ENCODE data around the gene AK1.
"Not testable (repeated sequence)": the region's sequence is repeated elsewhere in the genome, so short reads cannot be mapped to it uniquely, and the experiment has no call there.

The AK1 gene

GRCh38 chr9:127883959-127884358, 6.5 kb upstream of the AK1 start:
- no peak for DNase-seq

DNA sequence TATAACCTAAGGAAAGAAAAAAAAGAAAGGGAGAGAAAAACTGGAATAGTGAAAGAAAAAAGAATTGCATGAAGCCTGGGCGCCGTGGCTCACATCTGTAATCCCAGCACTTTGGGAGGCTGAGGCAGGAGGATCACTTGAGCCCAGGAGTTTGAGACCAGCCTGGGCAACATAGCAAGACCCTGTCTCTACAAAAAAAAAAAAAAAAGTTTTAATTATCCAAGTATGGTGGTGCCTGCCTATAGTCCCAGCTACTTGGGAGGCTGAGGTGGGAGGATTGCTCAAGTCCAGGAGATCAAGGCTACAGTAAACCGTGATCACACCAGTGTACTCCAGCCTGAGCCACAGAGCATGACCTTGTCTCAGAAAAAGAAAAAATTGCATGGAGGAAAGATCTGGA, 4.2 kb upstream of the AK1 start:
- DNase-seq, result not testable (repeated sequence)

- DNase-seq, result no peak
Measured at GRCh38 chr9:127880143-127880542, 2.7 kb upstream of the AK1 start.

DNA sequence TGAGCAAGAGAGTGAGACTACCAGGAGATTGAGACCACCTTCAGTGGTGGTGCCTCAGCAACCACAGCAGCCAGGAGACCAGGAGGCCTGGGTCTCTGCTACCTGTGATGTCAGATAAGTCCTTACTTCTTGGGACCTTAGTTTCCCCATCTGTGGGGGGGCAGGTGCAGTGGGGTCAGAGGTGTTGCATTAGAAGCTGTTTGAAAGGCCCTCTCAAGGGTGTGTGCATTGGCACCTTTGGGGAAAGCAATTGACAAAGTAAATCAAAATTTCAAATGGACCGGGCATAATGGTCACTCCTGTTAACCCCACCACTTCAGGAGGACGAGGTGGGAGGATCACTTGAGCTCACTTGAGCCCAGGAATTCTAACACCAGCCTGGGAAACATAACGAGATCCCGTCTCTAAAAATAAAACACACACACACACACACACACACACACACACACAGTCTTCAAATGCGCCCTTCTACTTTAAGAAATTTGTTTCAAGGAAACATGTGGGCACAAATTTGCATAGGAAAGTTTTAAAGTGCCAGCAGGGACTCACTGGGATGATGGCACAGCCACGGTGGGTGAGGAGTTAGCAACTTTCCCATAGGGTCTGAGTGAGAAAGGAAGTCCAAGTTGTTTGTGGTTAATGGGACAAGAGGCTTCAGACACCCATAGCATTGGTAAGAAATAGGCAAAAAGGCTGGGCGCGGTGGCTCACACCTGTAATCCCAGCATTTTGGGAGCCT, 1.3 kb upstream of the AK1 start:
- DNase-seq, result no peak

DNA sequence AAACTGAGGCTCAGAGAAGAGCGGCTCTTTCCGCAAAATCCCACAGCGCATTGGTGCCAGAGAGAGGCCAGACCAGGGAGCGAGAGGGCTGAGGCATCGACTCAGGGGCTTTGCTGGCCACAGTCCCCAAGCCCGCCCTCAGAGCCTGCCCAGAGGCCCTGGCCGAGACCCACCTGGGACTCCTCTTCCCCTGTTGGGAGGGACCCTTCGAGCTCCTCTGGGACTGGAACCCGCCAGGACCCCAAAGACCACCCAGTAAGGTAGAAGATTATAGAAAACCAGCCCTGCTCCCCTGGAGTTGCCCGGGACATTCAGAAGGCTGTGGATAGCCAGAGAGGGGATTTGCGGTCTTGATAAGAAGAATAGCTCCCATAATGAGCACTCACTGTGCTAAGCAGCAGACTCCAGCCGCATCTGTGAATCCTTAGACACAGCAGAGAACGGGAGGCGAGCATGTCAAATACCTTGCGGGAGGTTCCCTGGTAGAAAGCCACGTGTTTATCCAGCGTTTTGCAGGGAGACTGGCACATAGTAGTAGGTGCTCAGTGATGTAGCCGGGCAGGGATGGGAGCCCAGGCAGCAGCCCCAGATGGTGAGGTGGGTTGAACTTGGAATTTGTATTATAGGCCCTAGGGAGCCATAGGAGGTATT, 651 bp upstream of the AK1 start:
- no peak for DNase-seq

- no peak for DNase-seq
Measured at GRCh38 chr9:127876764-127877562, 512 bp downstream of the AK1 start.

GRCh38 chr9:127876026-127876763, 1.3 kb downstream of the AK1 start:
- no peak for DNase-seq

- DNase-seq, result no peak
Measured at GRCh38 chr9:127875306-127875966, 2.0 kb downstream of the AK1 start.

- no peak for DNase-seq
Measured at GRCh38 chr9:127874301-127875221, 2.9 kb downstream of the AK1 start.

GRCh38 chr9:127873886-127874285, 3.6 kb downstream of the AK1 start:
- DNase-seq, result no peak

DNA sequence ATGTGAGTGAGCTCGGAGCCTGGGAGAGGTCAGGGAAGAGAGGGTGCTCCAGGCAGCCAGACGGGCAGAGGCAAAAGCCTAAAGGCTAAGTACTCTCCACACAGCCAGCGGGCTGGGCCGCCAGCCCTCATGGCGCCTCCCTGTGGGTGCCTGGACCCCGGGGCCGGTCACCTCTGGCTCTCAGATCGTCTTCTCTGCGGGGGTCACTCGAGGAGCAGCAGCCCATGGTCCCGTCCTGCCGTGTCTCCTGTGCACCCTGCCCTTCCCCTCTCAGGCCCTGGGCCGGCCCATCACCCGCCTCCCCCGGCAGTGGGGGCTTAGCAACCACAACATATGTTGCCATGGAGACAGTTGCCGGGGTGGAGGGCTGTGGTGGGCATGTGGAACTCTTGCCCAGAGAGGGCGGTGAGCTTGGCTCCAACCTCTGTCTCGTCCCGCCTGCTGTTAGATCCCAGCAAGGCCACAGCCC, 4.2 kb downstream of the AK1 start:
- DNase-seq, result no peak

DNA sequence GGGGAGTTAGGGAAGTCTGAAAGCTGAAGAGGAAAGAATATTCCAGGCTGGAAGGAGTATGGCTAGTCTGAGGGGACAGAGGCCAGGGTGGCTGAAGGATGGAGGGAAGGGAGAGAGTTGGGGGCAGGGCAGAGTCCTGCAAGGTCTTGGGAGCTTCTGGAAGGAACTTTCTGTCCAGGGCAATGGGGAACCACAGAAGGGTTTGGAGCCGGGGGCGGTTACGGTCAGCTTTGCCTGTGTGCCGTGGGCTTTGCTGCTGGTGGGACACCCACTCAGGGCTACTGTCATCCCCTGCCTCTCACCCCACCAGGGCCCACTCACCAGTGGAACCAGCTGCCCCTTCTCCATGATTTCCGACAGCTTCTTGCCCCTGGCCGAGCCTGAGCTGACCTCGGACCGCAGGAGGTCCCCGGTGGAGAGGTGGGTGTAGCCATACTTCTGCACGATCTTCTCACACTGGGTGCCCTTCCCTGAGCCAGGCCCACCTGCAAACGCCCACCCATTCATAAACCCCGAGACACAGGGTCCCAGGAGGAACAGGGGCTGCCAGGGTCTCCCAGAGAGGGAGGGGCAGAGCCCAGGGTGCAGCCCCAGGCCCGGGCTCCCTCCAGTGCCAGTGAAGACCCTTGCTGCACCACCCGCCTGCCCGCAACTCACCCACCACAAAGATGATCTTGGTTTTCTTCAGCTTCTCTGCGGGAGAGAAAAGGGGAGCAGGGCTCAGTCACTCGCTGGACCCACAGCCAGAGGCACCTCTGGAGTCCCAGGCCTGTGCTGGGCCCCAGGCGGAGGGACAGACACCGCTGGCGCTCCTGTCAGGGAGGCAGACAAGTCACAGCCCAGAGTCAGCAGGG, 4.9 kb downstream of the AK1 start:
- DNase-seq, result no peak

DNA sequence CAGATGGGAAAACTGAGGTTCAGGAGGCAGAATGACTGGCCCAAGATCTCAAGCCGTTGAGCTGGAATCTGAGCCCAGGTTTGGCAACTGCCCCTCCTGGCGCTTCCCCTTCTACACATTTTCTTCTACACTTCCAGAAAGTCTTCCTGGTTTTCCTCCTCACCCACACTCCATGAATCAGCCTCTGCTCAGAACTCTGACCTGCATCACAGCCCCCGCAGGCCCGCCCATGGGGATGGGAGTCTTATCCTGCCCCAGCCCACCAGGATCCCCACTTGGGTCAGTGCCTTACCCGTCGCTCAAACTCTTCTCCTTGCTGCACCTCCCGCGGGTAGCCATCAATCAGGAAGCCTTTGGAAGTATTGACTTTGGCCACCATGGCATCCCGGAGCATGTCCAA, 5.9 kb downstream of the AK1 start:
- DNase-seq, result no peak

GRCh38 chr9:127870887-127871286, 6.6 kb downstream of the AK1 start:
- no peak for DNase-seq

- not testable (repeated sequence) for DNase-seq
Measured at GRCh38 chr9:127870153-127870491, 7.4 kb downstream of the AK1 start.

- peak; percentile 58 for DNase-seq
Measured at GRCh38 chr9:127869310-127870152, 7.9 kb downstream of the AK1 start.

DNA sequence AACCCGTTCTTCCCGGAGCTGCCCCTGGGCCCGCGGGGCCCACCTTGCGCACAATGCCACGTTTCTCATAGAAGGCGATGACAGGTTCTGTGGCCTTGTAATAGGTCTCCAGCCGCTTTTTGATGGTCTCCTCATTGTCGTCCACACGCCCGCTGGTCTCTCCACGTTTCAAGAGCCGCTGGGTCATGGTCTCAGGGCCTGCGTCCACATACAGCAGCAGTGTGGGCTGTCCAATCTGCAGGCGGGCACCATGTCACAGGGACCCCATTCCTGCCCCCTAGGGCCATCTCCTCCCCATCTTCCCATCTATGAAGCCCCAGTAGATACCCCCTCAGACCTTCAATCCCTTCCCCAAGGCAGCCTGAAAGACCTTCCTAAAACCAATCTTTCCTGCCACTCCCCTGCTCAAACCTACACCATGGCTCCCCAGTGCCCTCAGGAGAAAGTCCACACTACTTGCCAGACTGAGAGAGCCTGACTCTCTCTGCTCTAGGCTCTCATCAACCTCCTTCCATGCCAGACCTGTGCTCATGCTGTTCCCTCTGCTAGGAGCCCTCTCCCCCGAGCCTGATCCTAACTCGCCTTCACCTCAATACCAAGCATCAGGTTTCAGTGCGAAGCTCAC, 9.1 kb downstream of the AK1 start:
- no peak for DNase-seq

GRCh38 chr9:127867356-127868277, 9.9 kb downstream of the AK1 start:
- no peak for DNase-seq
